GM19043 (cell line): Measurements from ENCODE around the gene PRDM16.

Experiments used
- ATAC-seq: cut with Tn5 transposase; IDR thresholded peaks from one replicate; pipeline ENCODE4 v1.9.1; 2021; ENCODE audit warnings: low read depth; ENCODE audit not compliant: unreplicated experiment

The PRDM16 gene

GRCh38 chr1:3398396-3399140, 329.6 kb downstream of the PRDM16 start:
- ATAC-seq = no peak

DNA sequence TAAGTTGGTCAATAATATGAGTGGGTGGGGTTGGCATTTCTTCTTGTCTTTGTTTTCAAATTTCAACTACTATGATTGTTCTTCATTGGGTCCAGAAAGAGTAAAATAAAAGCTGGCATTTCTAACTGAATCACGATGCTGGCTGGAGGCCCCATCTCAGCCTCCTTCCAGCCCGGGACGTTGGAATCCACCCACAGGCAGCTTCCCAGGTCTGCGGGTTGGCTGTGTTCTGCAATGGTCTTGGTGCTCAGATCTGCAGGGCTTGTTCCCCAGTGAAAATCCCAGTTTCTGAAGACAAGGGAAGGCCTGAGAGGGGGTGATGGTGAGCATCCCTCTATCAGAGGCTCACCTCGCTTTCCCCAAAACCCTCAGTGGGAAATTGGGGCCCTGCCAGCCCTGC, 330.7 kb downstream of the PRDM16 start:
- ATAC-seq = no peak

DNA sequence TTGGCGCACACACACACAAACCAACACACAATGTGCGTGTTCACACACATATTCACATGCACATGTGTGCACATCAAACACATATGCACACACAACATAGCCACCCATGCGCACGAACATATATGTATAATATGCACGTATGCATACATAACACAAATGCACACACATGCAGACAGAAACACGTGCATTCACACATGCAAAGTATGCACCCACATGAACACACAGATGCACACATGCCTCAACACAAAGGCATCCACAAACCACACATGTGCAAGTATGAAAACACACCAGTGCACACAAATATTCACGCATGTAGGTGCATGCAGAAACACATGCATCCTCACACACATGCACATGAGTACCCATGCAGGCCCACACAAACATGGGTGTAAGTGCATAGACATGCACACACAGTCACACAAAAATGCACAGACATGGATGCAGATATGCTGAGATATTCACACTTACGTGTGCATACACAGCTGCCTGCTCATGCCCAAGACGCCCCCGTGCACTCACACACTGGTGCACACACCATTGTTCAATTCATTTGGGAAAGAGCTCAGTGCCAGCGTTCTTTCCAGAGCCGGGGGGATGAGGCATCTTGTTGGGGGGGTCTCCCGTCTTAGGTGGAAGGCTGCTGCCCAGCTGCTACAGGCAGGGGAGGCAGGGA, 332.7 kb downstream of the PRDM16 start:
- ATAC-seq = no peak

- no peak for ATAC-seq
Measured at GRCh38 chr1:3402258-3403010, 333.4 kb downstream of the PRDM16 start.

- no peak for ATAC-seq
Measured at GRCh38 chr1:3403011-3403345, 334.0 kb downstream of the PRDM16 start.

GRCh38 chr1:3403388-3404231, 334.6 kb downstream of the PRDM16 start:
- ATAC-seq = no peak

GRCh38 chr1:3404301-3404700, 335.3 kb downstream of the PRDM16 start:
- ATAC-seq = no peak

DNA sequence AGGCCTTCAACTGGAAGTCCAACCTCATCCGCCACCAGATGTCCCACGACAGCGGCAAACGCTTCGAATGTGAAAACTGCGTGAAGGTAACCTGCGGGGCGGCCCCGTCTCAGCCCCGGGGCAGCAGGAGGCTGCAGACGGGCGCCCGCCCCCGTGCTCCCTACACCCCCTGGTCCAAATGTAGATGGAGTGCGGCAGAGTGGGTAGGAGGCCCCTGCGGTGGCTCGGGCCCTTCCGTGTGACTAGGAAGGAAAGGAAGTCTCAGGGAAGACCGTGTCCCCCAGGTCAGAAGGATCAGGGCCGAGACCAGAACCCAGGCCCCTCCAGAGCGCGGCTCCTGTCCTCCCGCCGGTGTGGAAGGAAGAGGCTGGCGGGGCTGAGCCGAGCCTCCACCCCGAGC, 335.8 kb downstream of the PRDM16 start:
- ATAC-seq = no peak

DNA sequence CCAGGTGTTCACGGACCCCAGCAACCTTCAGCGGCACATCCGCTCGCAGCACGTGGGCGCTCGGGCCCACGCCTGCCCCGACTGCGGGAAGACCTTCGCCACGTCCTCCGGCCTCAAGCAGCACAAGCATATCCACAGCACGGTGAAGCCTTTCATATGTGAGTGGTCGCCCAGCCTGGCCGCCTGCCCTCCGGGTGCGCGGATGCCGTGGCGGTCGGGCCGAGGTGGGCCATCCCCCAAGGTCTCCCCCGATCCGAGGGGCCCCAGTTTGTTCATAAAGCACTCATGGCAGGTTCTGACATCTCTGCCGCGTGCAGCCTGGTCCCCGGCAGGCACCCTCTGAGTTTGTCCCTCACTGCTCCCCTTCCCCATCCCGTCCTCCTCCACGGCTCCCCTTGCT, 336.5 kb downstream of the PRDM16 start:
- no peak for ATAC-seq

DNA sequence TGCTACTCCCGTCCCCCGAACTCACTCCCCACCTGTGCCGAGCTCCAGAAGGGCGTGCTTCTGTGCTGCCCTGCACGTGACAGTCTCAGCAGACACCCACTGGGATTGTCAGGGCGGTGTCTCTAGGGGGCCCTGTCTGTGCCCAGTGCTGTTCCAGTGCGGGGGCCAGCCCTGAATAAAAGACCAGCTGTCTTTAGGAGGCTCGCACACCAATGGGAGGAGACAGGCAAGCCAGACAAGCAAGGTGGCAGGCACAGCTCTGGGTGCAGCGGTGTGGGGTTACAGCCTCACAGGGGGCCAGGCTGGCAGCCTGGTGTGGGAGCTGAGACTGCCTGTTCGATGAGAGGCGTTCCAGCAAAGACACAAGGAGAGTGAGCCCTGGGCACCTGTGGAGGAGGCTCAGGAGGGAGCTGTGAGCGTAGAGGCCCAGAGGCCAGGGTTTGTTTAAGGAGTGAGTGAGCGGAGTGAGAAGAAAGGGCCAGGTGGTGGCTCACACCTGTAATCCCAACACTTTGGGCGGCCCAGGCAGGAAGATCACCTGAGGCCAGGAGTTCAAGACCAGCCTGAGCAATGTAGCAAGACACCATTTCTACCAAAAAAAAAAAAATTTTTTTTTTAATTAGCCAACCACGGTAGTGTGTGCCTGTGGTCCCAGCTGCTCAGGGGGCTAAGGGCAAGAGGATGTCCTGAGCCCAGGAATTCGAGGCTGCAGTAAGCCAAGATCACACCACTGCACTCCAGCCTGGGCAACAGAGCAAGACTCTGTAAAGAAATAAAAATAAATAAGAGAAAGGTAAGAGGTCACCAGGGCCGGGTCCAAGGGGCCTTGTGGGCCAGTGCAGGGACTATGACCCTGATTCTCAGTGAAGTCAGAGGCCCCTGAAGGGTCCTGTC, 337.2 kb downstream of the PRDM16 start:
- no peak for ATAC-seq

DNA sequence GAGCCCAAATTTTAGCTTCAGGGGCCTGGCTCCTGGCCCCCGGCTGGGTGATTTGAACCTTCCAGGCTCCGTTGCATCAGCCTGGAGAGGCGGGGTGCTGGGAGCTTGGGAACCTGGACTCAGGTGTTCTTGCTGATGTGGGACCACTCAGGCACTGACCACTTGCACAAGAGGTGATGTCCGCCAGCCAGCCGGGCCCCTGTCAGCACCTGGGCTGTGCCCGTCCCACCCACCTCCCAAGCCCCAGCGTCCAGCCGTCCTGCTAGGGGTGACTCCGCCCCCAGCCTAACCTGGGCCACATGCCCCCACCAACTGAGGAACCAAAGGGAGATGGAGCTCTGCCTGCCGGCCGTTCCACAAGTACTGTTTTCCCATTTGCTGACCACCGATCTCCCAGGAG, 338.0 kb downstream of the PRDM16 start:
- no peak for ATAC-seq

- ATAC-seq = no peak
Measured at GRCh38 chr1:3408751-3409266, 339.8 kb downstream of the PRDM16 start.

DNA sequence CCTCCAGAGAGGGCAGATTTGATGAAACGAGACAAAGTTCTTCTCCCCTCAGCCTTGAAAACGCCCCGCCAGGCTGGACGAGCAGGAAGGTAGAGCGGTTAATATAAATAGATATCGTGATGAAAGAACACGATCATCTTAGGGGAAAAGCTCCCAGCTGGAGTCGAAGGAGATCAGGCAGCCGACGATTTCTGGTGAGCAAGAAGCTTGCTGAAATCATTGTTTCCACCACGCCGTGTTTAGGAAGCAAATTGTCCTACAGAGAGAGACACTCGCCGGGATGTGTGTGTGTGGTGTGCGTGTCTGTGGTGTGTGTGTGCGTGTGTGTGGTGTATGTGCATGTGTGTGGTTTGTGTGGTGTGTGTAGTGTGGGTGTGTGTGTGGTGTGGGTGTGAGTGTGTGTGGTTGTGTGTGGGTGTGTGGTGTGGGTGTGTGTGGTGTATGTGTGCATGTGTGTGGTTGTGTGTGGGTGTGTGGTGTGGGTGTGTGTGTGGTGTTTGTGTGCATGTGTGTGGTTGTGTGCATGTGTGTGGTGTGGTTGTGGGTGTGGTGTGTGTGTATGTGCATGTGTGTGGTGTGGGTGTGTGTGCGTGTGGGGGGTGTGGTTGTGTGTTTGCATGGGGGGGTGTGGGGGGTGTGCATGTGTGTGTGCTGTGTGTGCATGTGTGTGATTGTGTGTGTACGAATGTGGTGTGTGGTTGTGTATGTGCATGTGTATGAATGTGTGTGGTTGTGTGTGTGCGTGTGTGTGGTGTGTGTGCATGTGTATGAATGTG, 340.6 kb downstream of the PRDM16 start:
- no peak for ATAC-seq

DNA sequence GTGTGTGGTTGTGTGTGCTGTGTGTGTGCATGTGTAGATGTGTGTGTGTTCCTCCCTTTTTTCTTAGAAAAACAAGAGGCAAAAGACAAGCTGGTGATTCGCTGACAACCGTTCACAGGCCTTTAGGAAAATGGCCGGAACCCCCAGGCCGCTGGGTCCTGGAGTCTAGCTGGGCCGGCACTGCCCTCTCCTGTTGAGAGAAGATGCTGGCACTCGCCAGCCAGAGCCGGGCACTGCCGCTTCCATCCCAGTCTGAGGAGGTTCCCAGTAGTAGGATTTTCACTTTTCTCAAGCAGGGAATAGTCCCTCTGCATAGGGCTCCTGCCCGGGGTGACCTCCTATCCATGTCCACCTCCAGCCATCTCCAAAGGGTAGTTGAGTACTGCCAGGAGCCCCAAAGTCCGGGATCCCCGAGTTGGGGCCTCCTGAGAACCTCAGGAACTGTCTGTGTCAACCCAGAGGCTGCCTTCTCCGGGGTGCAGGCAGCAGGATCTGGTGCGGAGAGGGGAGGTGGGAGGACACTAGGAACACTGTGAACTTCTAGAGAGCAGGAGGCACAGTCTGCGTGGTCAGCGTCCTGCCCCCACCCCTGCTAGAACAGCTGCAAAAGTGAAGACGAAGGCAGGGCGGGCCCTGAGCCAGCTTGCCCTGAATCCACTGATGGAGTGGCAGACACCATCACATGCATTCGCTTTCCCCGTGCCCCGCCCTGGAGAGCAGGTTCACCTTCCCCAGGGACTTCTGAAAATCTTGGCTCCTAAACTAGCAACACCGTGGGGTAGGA, 341.3 kb downstream of the PRDM16 start:
- ATAC-seq = no peak

DNA sequence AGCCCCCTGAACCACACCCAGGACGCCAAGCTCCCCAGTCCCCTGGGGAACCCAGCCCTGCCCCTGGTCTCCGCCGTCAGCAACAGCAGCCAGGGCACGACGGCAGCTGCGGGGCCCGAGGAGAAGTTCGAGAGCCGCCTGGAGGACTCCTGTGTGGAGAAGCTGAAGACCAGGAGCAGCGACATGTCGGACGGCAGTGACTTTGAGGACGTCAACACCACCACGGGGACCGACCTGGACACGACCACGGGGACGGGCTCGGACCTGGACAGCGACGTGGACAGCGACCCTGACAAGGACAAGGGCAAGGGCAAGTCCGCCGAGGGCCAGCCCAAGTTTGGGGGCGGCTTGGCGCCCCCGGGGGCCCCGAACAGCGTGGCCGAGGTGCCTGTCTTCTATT, 342.8 kb downstream of the PRDM16 start:
- no peak for ATAC-seq

- no peak for ATAC-seq
Measured at GRCh38 chr1:3412376-3412775, 343.4 kb downstream of the PRDM16 start.

DNA sequence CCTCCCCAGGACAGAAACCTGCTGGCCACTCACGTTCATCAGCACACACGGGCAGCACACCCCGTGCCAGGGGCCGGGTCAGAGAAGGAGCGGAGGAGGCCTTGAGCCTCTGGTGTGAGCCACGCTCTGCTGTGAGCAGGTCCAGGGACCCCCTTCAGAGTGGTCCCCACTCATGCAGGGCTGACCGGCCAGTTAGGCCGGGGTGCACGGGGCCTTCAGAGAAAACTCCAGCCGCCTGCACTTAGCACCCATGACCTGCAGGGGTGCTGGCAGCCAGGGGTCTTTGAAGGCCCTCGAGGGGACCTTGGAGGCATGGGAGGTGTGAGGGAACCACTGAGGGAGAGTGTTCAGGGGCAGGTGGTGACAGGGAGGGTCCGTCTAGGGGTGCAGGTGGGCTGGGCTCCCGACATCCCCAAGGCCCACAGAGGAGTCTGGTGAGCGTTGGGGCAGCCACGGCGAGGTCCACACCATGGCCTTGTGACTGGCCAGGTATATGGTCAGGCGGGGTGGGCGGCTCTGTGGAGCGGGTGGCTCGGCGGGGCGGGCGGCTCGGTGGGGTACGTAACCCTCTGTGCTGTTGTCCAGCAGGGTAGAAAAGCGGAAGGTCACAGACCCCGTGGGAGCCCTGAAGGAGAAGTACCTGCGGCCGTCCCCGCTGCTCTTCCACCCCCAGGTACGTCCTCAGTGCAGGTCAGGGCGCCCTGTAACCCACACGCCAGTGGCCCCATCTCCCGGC, 345.1 kb downstream of the PRDM16 start:
- no peak for ATAC-seq
